Subcutaneous adipose tissue (tissue), 4 donors: Measurements from ENCODE around the gene ABHD12. TPM values are rescaled to one million over a fixed set of nuclear protein-coding genes. Genes with fewer than 3 reads are reported as not detected.

Experiments used
- CTCF ChIP-seq: fragments of 450-650 bp; IDR thresholded peaks from one replicate; pipeline ENCODE4 v1.5.1; 2016; ENCODE audit warnings: low read depth, mild to moderate bottlenecking, control low read depth, antibody characterized with exemption, moderate library complexity
- total RNA-seq, 4 donors: library from RNA; depleted of rRNA; stranded (reverse); fragments of >200 nt; gene quantifications; one replicate each; pipeline ENCODE4 v1.1.0, GENCODE V29; 2016

ABHD12 gene
- total RNA-seq, 4 donors from 2014 or later: 36.5 to 60.3 (median 51.6) TPM

DNA sequence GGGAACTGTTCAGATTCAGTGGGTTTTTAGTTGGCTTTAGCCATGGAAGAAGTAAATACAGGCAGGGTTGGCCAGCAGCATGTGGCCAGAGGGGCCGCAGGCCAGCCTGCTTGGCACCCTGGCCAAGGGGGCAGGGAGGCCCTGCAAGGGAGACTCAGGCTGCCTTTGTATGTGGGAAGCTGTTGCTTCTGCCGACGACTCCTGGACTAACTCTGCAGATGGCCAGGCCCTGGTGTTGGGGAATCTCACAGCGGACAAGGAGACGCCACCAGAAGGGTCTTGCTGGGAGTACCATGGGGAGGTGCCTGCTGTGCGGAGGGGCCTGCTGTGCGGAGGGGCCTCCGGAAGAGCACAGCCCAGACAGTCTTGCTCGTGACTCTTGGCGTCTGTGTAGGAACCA, 117.6 kb downstream of the ABHD12 start:
- TF ChIP-seq CTCF: no peak

GRCh38 chr20:25272223-25273000, 118.2 kb downstream of the ABHD12 start:
- no peak for TF ChIP-seq CTCF

DNA sequence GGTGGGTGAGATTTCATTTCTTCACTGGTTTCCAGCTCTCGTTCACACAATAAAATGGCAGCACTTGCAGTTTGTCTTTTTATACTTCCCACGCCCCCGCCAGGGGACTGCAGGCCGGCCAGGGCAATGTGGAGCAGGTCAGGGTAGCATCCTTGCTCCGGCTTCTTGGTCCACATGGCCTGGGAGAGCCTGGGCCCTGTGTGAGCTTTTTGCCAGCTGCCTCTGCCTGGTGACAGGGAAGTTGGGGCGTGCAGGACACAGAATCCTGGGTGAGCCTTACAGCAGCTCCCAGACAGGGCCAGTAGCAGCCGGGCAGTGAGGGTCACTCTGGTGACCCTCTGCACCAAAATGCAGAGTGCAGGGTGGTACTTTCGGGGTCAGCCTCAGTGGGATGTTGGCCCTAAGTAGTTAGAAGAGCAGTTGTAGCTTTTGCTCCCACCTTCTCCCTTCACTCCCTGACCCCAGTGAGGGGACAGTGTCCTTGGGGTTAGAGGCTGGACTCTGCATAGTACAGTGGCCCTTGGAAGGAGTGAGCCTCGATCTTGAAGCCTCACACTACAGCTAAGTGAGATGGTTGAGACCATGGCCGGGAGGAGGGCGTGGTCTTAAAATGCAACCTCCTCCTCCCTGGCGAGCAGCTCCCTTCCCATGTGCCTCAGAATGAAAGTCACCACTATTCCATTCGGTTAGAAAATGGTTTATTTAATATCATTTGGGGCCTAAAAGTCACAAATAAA, 119.0 kb downstream of the ABHD12 start:
- TF ChIP-seq CTCF: no peak

DNA sequence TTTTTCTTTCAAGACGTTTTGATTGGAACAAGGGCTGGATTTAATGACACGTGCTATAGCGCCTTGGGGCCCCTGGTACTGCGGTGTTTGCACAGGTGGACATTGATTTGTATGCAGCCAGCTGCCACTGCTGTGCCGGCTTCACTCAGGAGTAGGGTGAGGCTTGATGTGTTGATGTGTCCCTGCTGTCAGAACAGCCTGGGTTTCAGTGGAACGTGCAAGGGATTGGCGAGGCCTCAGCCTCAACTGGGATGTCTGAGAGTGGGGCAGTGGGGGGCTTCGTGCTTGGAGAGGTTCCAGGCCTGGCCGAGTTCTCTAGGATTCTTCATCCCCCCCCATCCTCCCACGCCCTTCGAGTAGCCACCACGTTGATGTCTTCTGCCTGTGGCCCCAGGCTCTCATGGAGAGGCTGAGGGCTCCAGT, 119.8 kb downstream of the ABHD12 start:
- no peak for TF ChIP-seq CTCF

DNA sequence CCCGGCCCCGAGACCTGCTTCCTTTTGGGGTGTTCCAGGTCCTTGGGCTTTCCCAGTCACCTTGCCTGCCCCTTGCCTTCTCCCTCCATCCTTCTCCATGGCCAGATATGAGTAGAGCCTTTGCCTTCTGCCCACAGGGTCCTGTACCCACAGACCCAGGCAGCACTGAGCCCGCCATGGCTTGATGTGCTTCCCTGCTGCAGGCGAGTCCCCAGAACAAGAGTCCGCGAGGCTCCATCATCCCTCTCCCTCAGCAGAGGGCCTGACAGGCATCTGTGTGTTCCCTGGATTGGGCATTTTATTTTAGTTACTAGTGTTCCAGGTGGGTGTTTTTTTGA, 120.8 kb downstream of the ABHD12 start:
- TF ChIP-seq CTCF: no peak

- no peak for TF ChIP-seq CTCF
These were observed 121.4 kb downstream of the ABHD12 start for GRCh38 chr20:25269057-25269832.

GRCh38 chr20:25259788-25260254, 130.8 kb downstream of the ABHD12 start:
- no peak for TF ChIP-seq CTCF
